Tibial nerve (tissue), 4 donors: ENCODE data around the gene ITPKB. TPM values are rescaled to one million over a fixed set of nuclear protein-coding genes. Genes with fewer than 3 reads are reported as not detected.
A peak's percentile ranks its signal among the peaks of the same experiment; 100 is the strongest.
"Not testable (repeated sequence)": the region's sequence is repeated elsewhere in the genome, so short reads cannot be mapped to it uniquely, and the experiment has no call there.

Source experiments
- DNase-seq, 2 donors: peaks; one replicate each; pipeline ENCODE4 v3.0.0-alpha.2; 2019; ENCODE audit warnings: low spot score in 2 of 2
- H3K27ac ChIP-seq, 4 donors: fragments of 200-600 bp; sonication (generic) in 3 of 4; one replicate each; pipeline ENCODE4 v1.5.1; 2017 to 2019; ENCODE audit warnings: mild to moderate bottlenecking in 1 of 4
- H3K27me3 ChIP-seq, 2 donors: fragments of 200-600 bp; sonication (generic) in 1 of 2; one replicate each; pipeline versions ENCODE4 v1.5.1 to v1.6.0; 2017 to 2019
- H3K36me3 ChIP-seq, 3 donors: fragments of 200-600 bp; sonication (generic); one replicate each; pipeline ENCODE4 v1.5.1; 2018 to 2019
- H3K4me1 ChIP-seq, 4 donors: fragments of 200-600 bp; sonication (generic) in 3 of 4; one replicate each; pipeline ENCODE4 v1.5.1; 2017 to 2019
- H3K4me3 ChIP-seq, 4 donors: fragments of 200-600 bp; sonication (generic) in 3 of 4; one replicate each; pipeline ENCODE4 v1.5.1; 2017 to 2019; ENCODE audit warnings: mild to moderate bottlenecking in 1 of 4, moderate library complexity in 1 of 4
- H3K9me3 ChIP-seq, 4 donors: fragments of 200-600 bp; sonication (generic) in 3 of 4; one replicate each; pipeline ENCODE4 v1.5.1; 2017 to 2019
- CTCF ChIP-seq, 5 experiments: fragments of 200-600 bp in 3 of 5; fragments of 450-650 bp in 2 of 5; sonication (generic) in 3 of 5; IDR thresholded peaks; one replicate each; pipeline ENCODE4 v1.5.1; 2016 to 2019; ENCODE audit warnings: antibody characterized with exemption in 5 of 5, mild to moderate bottlenecking in 3 of 5, moderate library complexity in 2 of 5
- EP300 ChIP-seq, 2 donors: sonication (generic); formaldehyde crosslinking; IDR thresholded peaks; one replicate each; pipeline ENCODE4 v1.6.1; 2017; ENCODE audit warnings: antibody characterized with exemption in 2 of 2, mild to moderate bottlenecking in 1 of 2
- POLR2A ChIP-seq, 2 donors: fragments of 450-650 bp; IDR thresholded peaks; one replicate each; pipeline ENCODE4 v1.6.1; 2017; ENCODE audit warnings: antibody characterized with exemption in 2 of 2, mild to moderate bottlenecking in 2 of 2, moderate library complexity in 2 of 2
- WGBS, 2 donors: methylation state at CpG; one replicate each; pipeline ENCODE4 v1.1.5; 2018; 5-methylcytosine and 5-hydroxymethylcytosine counted together
- total RNA-seq, 4 donors: library from RNA; depleted of rRNA; stranded (reverse); fragments of >200 nt; gene quantifications; one replicate each; pipeline ENCODE4 v1.1.0, GENCODE V29; 2016

ITPKB gene
- total RNA-seq, 4 donors from 2014 or later = 49.2 to 82.0 (median 52.7) TPM

- Histone ChIP-seq H3K4me1 (peaks cover 0 to 53% (median 27%) of the 10 kb centered on the region in 4 donors), H3K36me3 (peaks cover 0 to 87% (median 7%) of the 10 kb centered on the region in 3 donors), H3K9me3 (no peaks in the 10 kb centered on the region), H3K27ac (peak overlapping the region in 2 of 4 donors; percentile 8 to 16), H3K4me3 (no peak overlapping the region), H3K27me3 (no peaks in the 10 kb centered on the region)
- TF ChIP-seq EP300 (IDR thresholded peaks at IDR 0.05) = no peak
- TF ChIP-seq POLR2A (IDR thresholded peaks at IDR 0.05) = no peak
- no peak for TF ChIP-seq CTCF (IDR thresholded peaks at IDR 0.05)
- WGBS, 2 donors = 95 to 96% methylated on average over 20 to 23 of the region's 23 CpGs
- DNase-seq = no peak
Measured at GRCh38 chr1:226641671-226642231, 97.3 kb downstream of the ITPKB start.

- Histone ChIP-seq H3K4me3 (no peak overlapping the region), H3K9me3 (no peaks in the 10 kb centered on the region), H3K27me3 (no peaks in the 10 kb centered on the region), H3K36me3 (peaks cover 0 to 87% (median 6%) of the 10 kb centered on the region in 3 donors), H3K27ac (peak overlapping the region in 3 of 4 donors; percentile 29 to 86 (median 85)), H3K4me1 (peaks cover 0 to 42% (median 27%) of the 10 kb centered on the region in 4 donors)
- 75 to 84% methylated on average over 23 of the region's 23 CpGs for whole genome bisulfite sequencing, 2 donors
- no peak for DNase-seq
- TF ChIP-seq POLR2A (IDR thresholded peaks at IDR 0.05) (no peak), CTCF (IDR thresholded peaks at IDR 0.05) (no peak), EP300 (IDR thresholded peaks at IDR 0.05) (no peak)
Measured at GRCh38 chr1:226640321-226641136, 98.6 kb downstream of the ITPKB start.

GRCh38 chr1:226639631-226640061 lies 99.4 kb downstream of the ITPKB start:
- Histone ChIP-seq H3K27ac (peak overlapping the region in 3 of 4 donors; percentile 29 to 86 (median 85)), H3K4me3 (no peak overlapping the region), H3K36me3 (peaks cover 0 to 86% (median 6%) of the 10 kb centered on the region in 3 donors), H3K9me3 (no peaks in the 10 kb centered on the region), H3K27me3 (no peaks in the 10 kb centered on the region), H3K4me1 (peaks cover 0 to 42% (median 26%) of the 10 kb centered on the region in 4 donors)
- WGBS, 2 donors = 93 to 95% methylated on average over 17 to 18 of the region's 18 CpGs
- no peak for DNase-seq
- no peak for TF ChIP-seq POLR2A (IDR thresholded peaks at IDR 0.05)
- TF ChIP-seq CTCF (IDR thresholded peaks at IDR 0.05) = no peak
- TF ChIP-seq EP300 (IDR thresholded peaks at IDR 0.05) = no peak

GRCh38 chr1:226639206-226639605 lies 99.9 kb downstream of the ITPKB start:
- H3K27ac ChIP-seq = peak overlapping the region in 3 of 4 donors; percentile 29 to 86 (median 85)
- not testable (repeated sequence) for H3K4me3 ChIP-seq, DNase-seq, H3K9me3 ChIP-seq, H3K27me3 ChIP-seq
- H3K36me3 ChIP-seq = peaks cover 0 to 81% (median 6%) of the 10 kb centered on the region in 3 donors
- WGBS, 2 donors = 88 to 93% methylated on average over 8 of the region's 8 CpGs
- H3K4me1 ChIP-seq = peaks cover 0 to 42% (median 27%) of the 10 kb centered on the region in 4 donors

- peak overlapping the region in 2 of 4 donors; percentile 85 to 86 for H3K27ac ChIP-seq
- TF ChIP-seq CTCF (IDR thresholded peaks at IDR 0.05) (no peak), EP300 (IDR thresholded peaks at IDR 0.05) (peak in 1 of 2 donors; percentile 60)
- no peak overlapping the region for H3K4me3 ChIP-seq
- 85 to 92% methylated on average over 10 to 16 of the region's 16 CpGs for WGBS, 2 donors
- H3K27me3 ChIP-seq = no peaks in the 10 kb centered on the region
- H3K4me1 ChIP-seq = peaks cover 0 to 42% (median 29%) of the 10 kb centered on the region in 4 donors
- peaks cover 0 to 77% (median 6%) of the 10 kb centered on the region in 3 donors for H3K36me3 ChIP-seq
- H3K9me3 ChIP-seq = no peaks in the 10 kb centered on the region
- DNase-seq = no peak
Measured at GRCh38 chr1:226638608-226639007, 100.5 kb downstream of the ITPKB start.
